HG03103 (cell line): ENCODE measurements around the gene CEP170.
"Not testable (repeated sequence)": the region's sequence is repeated elsewhere in the genome, so short reads cannot be mapped to it uniquely, and the experiment has no call there.

Source experiments
- ATAC-seq: cut with Tn5 transposase; IDR thresholded peaks from one replicate; pipeline ENCODE4 v1.9.1; 2021; ENCODE audit warnings: low read depth; ENCODE audit not compliant: unreplicated experiment

The CEP170 gene

GRCh38 chr1:243183661-243184060 lies 71.4 kb downstream of the CEP170 start:
- not testable (repeated sequence) for ATAC-seq

GRCh38 chr1:243183176-243183575 lies 71.9 kb downstream of the CEP170 start:
- not testable (repeated sequence) for ATAC-seq

- no peak for ATAC-seq
These were observed 75.4 kb downstream of the CEP170 start for GRCh38 chr1:243179720-243180119.

- not testable (repeated sequence) for ATAC-seq
These were observed 77.3 kb downstream of the CEP170 start for GRCh38 chr1:243177792-243178191.

- ATAC-seq = not testable (repeated sequence)
These were observed 81.2 kb downstream of the CEP170 start for GRCh38 chr1:243173758-243174369.

- not testable (repeated sequence) for ATAC-seq
These were observed 90.2 kb downstream of the CEP170 start for GRCh38 chr1:243164911-243165310.

GRCh38 chr1:243150906-243151305 lies 104.2 kb downstream of the CEP170 start:
- ATAC-seq = not testable (repeated sequence)

- ATAC-seq = not testable (repeated sequence)
These were observed 106.0 kb downstream of the CEP170 start for GRCh38 chr1:243149120-243149519.

GRCh38 chr1:243147351-243147750 lies 107.7 kb downstream of the CEP170 start:
- not testable (repeated sequence) for ATAC-seq

- not testable (repeated sequence) for ATAC-seq
These were observed 114.6 kb downstream of the CEP170 start for GRCh38 chr1:243140498-243140897.

GRCh38 chr1:243122876-243123409 lies 132.1 kb downstream of the CEP170 start:
- ATAC-seq = not testable (repeated sequence)

GRCh38 chr1:243121939-243122338 lies 133.1 kb downstream of the CEP170 start:
- not testable (repeated sequence) for ATAC-seq

- ATAC-seq = not testable (repeated sequence)
These were observed 136.3 kb downstream of the CEP170 start for GRCh38 chr1:243118601-243119322.

- not testable (repeated sequence) for ATAC-seq
These were observed 138.9 kb downstream of the CEP170 start for GRCh38 chr1:243116187-243116586.

GRCh38 chr1:243114769-243115168 lies 140.3 kb downstream of the CEP170 start:
- ATAC-seq = not testable (repeated sequence)

- peak; percentile 84 for ATAC-seq
These were observed 140.9 kb downstream of the CEP170 start for GRCh38 chr1:243114059-243114713.

GRCh38 chr1:243107171-243107570 lies 147.9 kb downstream of the CEP170 start:
- ATAC-seq = not testable (repeated sequence)

GRCh38 chr1:243105652-243106332 lies 149.3 kb downstream of the CEP170 start:
- ATAC-seq = not testable (repeated sequence)

- ATAC-seq = not testable (repeated sequence)
These were observed 150.0 kb downstream of the CEP170 start for GRCh38 chr1:243105104-243105503.

- ATAC-seq = not testable (repeated sequence)
These were observed 150.6 kb downstream of the CEP170 start for GRCh38 chr1:243104452-243104851.
